DOHH2 (cell line): Measurements from ENCODE around the gene PUS10.
A peak's percentile ranks its signal among the peaks of the same experiment; 100 is the strongest.

Source experiments
- H3F3A ChIP-seq: fragments of 200-600 bp; sonication (generic), shearing (Covaris generic); 2 replicates; pipeline ENCODE4 v1.6.0; 2016; ENCODE audit warnings: antibody characterized with exemption, mild to moderate bottlenecking; ENCODE audit not compliant: control insufficient read depth, insufficient read depth
- H3K27ac ChIP-seq: fragments of 200-600 bp; sonication (generic); 2 replicates; pipeline ENCODE4 v1.5.1; 2014; ENCODE audit warnings: low read depth, mild to moderate bottlenecking, low read length, moderate library complexity
- H3K27me3 ChIP-seq: fragments of 200-600 bp; sonication (generic); 2 replicates; pipeline ENCODE4 v1.6.1; 2014; ENCODE audit warnings: mild to moderate bottlenecking, low read length, mixed read lengths; ENCODE audit not compliant: control insufficient read depth
- H3K36me3 ChIP-seq: fragments of 200-600 bp; sonication (generic); 2 replicates; pipeline ENCODE4 v1.6.1; 2014; ENCODE audit warnings: mild to moderate bottlenecking, low read length, moderate library complexity, mixed read lengths; ENCODE audit not compliant: control insufficient read depth
- H3K4me1 ChIP-seq: fragments of 200-600 bp; sonication (generic); 2 replicates; pipeline ENCODE4 v1.6.1; 2014; ENCODE audit warnings: mild to moderate bottlenecking, low read length, mixed read lengths; ENCODE audit not compliant: control insufficient read depth
- H3K4me2 ChIP-seq: fragments of 200-600 bp; sonication (generic); 2 replicates; pipeline ENCODE4 v1.6.0; 2014; ENCODE audit warnings: mild to moderate bottlenecking, low read length, moderate library complexity
- H3K4me3 ChIP-seq: fragments of 200-600 bp; sonication (generic); 2 replicates; pipeline ENCODE4 v1.5.1; 2014; ENCODE audit warnings: mild to moderate bottlenecking, low read length, mixed read lengths
- H3K79me2 ChIP-seq: fragments of 200-600 bp; sonication (generic); 2 replicates; pipeline ENCODE4 v1.6.1; 2014; ENCODE audit warnings: mild to moderate bottlenecking, low read length, mixed read lengths; ENCODE audit not compliant: control insufficient read depth
- H3K9me2 ChIP-seq: fragments of 200-600 bp; sonication (generic); replicated peaks from 2 replicates; pipeline ENCODE4 v1.6.1; 2014; ENCODE audit warnings: mild to moderate bottlenecking, low read length, mixed read lengths; ENCODE audit not compliant: control insufficient read depth
- H3K9me3 ChIP-seq: fragments of 200-600 bp; sonication (generic); 2 replicates; pipeline ENCODE4 v1.6.1; 2014; ENCODE audit warnings: antibody characterized with exemption, low read length, mixed read lengths; ENCODE audit not compliant: control insufficient read depth, insufficient read depth
- H4K20me1 ChIP-seq: fragments of 200-600 bp; sonication (generic); 2 replicates; pipeline ENCODE4 v1.6.0; 2014; ENCODE audit warnings: low read depth, mild to moderate bottlenecking, antibody characterized with exemption, low read length, moderate library complexity; ENCODE audit not compliant: control insufficient read depth, insufficient read depth
- EZH2phosphoT487 ChIP-seq: fragments of 200-600 bp; sonication (generic); IDR thresholded peaks from 2 replicates; pipeline ENCODE4 v1.6.1; 2017; ENCODE audit warnings: borderline replicate concordance, mild to moderate bottlenecking, antibody characterized with exemption, low read length, moderate library complexity, mixed read lengths
- TF ChIP-seq, protein P1 (sequence below): fragments of 200-600 bp; sonication (generic); IDR thresholded peaks from one replicate; pipeline ENCODE4 v1.5.1; 2014; ENCODE audit warnings: antibody characterized with exemption, mild to moderate bottlenecking, low read depth, low read length; ENCODE audit not compliant: poor library complexity, severe bottlenecking

The PUS10 gene

GRCh38 chr2:60994131-60994530, 23.9 kb downstream of the PUS10 start:
- peaks cover 14% of the 10 kb centered on the region for H3K9me3 ChIP-seq
- peaks cover 60% of the 10 kb centered on the region for H3F3A ChIP-seq
- TF ChIP-seq EZH2phosphoT487: no peak
- TF ChIP-seq, protein P1, sequence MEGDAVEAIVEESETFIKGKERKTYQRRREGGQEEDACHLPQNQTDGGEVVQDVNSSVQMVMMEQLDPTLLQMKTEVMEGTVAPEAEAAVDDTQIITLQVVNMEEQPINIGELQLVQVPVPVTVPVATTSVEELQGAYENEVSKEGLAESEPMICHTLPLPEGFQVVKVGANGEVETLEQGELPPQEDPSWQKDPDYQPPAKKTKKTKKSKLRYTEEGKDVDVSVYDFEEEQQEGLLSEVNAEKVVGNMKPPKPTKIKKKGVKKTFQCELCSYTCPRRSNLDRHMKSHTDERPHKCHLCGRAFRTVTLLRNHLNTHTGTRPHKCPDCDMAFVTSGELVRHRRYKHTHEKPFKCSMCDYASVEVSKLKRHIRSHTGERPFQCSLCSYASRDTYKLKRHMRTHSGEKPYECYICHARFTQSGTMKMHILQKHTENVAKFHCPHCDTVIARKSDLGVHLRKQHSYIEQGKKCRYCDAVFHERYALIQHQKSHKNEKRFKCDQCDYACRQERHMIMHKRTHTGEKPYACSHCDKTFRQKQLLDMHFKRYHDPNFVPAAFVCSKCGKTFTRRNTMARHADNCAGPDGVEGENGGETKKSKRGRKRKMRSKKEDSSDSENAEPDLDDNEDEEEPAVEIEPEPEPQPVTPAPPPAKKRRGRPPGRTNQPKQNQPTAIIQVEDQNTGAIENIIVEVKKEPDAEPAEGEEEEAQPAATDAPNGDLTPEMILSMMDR: no peak
- no peaks in the 10 kb centered on the region for H3K9me2 ChIP-seq
- H3K79me2 ChIP-seq: 0 out of 2 replicates have a peak, but pooled peaks cover 4% of the 10 kb centered on the region
- no peaks in the 10 kb centered on the region for H4K20me1 ChIP-seq
- H3K4me2 ChIP-seq: peak overlapping the region; percentile 59
- H3K4me1 ChIP-seq: peaks cover 83% of the 10 kb centered on the region
- no peaks in the 10 kb centered on the region for H3K27me3 ChIP-seq
- peaks cover 16% of the 10 kb centered on the region; the same call in 1 of the 2 replicates for H3K36me3 ChIP-seq
- peak overlapping the region; percentile 98 for H3K27ac ChIP-seq
- peak overlapping the region; percentile 64 for H3K4me3 ChIP-seq

GRCh38 chr2:60992985-60993392, 25.1 kb downstream of the PUS10 start:
- Histone ChIP-seq H3K9me2 (no peaks in the 10 kb centered on the region), H3K4me2 (peak overlapping the region; percentile 59), H3K79me2 (0 out of 2 replicates have a peak, but pooled peaks cover 4% of the 10 kb centered on the region), H3K9me3 (peaks cover 14% of the 10 kb centered on the region), H3K4me1 (peaks cover 79% of the 10 kb centered on the region), H3K27me3 (no peaks in the 10 kb centered on the region), H3K27ac (peak overlapping the region; percentile 98), H4K20me1 (no peaks in the 10 kb centered on the region), H3K4me3 (peak overlapping the region; percentile 64), H3K36me3 (peaks cover 16% of the 10 kb centered on the region; the same call in 1 of the 2 replicates), H3F3A (peaks cover 57% of the 10 kb centered on the region)
- TF ChIP-seq, protein P1: no peak
- no peak for TF ChIP-seq EZH2phosphoT487

DNA sequence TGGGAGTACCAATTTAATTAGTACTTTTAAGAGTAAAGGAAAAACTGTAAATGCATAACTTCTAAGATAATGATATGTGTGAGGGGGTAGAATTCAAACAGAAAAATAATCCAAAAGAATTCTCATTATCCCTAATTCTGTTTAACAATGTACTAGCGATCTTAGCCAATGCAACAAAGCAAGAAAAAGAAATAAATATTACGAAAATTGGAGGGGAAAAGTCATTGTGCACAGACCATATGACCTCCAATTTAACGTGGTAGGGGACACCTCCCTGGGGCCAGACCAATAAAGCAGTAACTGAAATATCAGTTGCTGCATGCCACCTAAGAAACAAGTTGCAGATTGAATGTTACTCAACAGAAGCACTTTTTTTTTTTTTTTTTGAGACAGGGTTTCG, 26.4 kb downstream of the PUS10 start:
- Histone ChIP-seq H3K9me2 (no peaks in the 10 kb centered on the region), H3K27ac (peak overlapping the region; percentile 98), H3K4me2 (peak overlapping the region; percentile 59; the same call in 1 of the 2 replicates), H3K9me3 (peaks cover 14% of the 10 kb centered on the region), H3K4me3 (peak overlapping the region; percentile 64; the same call in 1 of the 2 replicates), H3K4me1 (peaks cover 78% of the 10 kb centered on the region), H3K27me3 (no peaks in the 10 kb centered on the region), H3F3A (peaks cover 59% of the 10 kb centered on the region), H3K36me3 (peaks cover 14% of the 10 kb centered on the region; the same call in 1 of the 2 replicates), H3K79me2 (0 out of 2 replicates have a peak, but pooled peaks cover 4% of the 10 kb centered on the region), H4K20me1 (no peaks in the 10 kb centered on the region)
- TF ChIP-seq, protein P1: no peak
- no peak for TF ChIP-seq EZH2phosphoT487
